NK-92 (cell line): ENCODE data around the gene PCDHGA2.
A peak's percentile ranks its signal among the peaks of the same experiment; 100 is the strongest.
"Not testable (repeated sequence)": the region's sequence is repeated elsewhere in the genome, so short reads cannot be mapped to it uniquely, and the experiment has no call there.

ENCODE experiments used
- DNase-seq: peaks from one replicate; lab custom pipeline; 2025; ENCODE audit not compliant: unreplicated experiment; lab: John Stamatoyannopoulos, UW

PCDHGA2 gene

DNA sequence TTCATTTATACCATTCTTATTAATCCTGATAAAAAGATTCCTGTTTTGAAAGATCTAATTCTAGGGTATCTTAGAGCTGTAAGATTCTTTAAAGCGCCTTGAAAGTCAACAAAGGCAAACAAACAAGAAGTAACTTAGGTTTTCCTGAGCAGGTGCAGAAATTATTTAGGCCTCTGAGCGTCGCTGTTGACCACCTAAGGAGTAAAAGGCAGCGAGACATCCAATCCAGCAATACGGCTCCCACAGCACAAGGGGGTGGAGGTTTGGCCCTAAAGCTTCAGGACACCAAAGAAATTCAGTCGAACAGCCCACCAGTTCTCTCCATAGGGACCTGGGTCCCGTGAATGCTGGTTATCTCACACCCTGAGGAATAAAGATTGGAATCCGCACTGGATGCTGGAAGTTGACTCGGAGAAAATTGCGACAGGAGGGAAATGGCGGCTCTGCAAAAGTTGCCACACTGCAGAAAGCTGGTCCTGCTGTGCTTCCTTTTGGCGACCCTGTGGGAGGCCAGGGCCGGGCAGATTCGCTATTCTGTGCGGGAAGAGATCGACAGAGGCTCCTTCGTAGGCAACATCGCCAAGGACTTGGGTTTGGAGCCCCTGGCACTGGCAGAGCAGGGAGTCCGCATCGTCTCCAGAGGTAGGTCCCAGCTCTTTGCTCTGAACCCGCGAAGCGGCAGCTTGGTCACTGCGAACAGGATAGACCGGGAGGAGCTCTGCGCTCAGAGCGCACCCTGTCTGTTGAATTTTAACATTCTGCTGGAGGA, at the start of gene PCDHGA2:
TSS of gene PCDHGA2 (plus strand) at position 223 of the 769 bp plus-strand sequence.
- DNase-seq: no peak

GRCh38 chr5:141298376-141298775, 40.2 kb upstream of the PCDHGA2 start:
- no peak for DNase-seq

DNA sequence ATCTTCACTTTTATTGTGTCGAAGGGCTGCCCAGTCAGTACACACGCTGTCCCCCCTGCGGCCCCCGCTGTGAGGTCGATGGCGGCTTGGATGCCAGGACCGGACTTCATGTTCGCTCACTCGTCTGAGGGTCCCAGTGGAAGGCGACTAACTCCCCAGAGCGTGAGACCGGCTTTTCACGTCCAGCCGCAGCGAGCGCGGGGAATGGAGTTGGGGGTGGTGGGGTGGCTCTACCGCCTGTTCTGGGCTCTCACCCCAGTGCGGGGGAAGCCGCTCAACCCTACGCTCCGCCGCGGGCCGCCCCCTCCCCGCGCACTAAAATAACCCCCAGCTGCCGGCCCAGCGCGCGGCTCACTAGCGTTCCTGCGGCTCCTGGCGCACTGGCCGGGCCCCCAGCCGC, 34.8 kb upstream of the PCDHGA2 start, which contains the start of gene SLC25A2:
TSS of gene SLC25A2 (minus strand) at position 294 of the 400 bp plus-strand sequence. CDS start at position 110, 184 bp downstream.
- no peak for DNase-seq

- DNase-seq: no peak
Observed at GRCh38 chr5:141306630-141307029, 31.9 kb upstream of the PCDHGA2 start.

DNA sequence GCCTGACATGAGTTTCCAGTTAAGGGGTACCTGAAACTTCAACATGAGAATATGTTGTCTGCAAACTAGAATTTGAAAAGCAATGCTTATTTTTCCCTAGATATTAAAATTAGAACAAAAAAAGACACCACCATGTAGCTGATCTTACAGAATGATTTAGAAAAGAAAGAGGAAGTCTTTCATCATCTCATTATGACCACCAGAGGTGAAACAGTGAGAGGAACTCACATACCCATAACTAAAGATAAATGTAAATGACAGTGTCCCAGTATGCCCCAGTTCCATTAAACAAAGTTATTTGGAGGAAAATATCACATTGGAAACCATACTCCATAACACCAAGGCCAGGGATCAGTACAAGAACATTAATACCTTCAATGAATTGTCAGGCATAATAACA, 24.8 kb upstream of the PCDHGA2 start:
- DNase-seq: no peak

DNA sequence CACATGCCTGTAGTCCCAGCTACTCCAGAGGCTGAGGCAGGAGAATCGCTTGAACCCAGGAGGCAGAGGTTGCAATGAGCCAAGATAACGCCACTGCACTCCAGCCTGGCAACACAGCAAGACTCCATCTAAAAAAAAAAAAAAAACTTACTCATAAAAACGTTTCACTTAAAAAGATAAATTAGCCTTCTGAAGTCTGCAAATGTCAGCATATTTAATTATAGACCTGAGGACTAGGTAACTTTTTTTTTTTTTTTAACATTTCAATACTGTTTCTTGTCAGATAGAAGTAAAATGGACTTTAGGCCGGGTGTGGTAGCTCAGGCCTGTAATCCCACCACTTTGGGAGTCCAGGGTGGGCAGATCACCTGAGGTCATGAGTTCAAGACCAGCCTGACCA, 21.6 kb upstream of the PCDHGA2 start:
- not testable (repeated sequence) for DNase-seq

- DNase-seq: no peak
Observed at GRCh38 chr5:141319202-141319601, 19.4 kb upstream of the PCDHGA2 start.

DNA sequence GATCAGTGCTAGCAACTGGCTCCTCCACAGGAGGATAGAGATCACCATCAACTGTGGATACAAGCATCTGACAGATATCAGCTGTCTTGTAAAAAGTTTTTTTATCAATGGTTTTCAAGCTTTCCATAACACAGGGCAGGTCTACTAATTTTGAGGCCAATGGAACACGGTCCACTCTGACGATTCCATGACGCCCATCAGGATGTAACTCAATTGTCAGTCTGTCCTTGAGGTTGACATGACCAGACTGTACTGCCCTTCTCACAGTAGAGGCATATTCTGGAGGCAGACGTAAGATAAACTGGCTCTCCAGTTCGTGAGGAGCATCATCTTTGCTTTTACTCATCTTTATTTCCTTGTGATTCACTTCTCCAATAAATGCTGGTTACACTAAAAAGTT, 18.9 kb upstream of the PCDHGA2 start:
- no peak for DNase-seq

GRCh38 chr5:141320225-141321169, 18.1 kb upstream of the PCDHGA2 start, which contains the start of gene TAF7:
Gene TAF7, minus strand, starts transcription at chr5:141320784. Its CDS starts 740 bp downstream, at chr5:141320044.
- peak; percentile 28 for DNase-seq

GRCh38 chr5:141322261-141322660, 16.3 kb upstream of the PCDHGA2 start:
- DNase-seq: no peak

GRCh38 chr5:141326088-141326854, 12.3 kb upstream of the PCDHGA2 start:
- DNase-seq: no peak

- no peak for DNase-seq
Observed at GRCh38 chr5:141328231-141328630, 10.3 kb upstream of the PCDHGA2 start.

DNA sequence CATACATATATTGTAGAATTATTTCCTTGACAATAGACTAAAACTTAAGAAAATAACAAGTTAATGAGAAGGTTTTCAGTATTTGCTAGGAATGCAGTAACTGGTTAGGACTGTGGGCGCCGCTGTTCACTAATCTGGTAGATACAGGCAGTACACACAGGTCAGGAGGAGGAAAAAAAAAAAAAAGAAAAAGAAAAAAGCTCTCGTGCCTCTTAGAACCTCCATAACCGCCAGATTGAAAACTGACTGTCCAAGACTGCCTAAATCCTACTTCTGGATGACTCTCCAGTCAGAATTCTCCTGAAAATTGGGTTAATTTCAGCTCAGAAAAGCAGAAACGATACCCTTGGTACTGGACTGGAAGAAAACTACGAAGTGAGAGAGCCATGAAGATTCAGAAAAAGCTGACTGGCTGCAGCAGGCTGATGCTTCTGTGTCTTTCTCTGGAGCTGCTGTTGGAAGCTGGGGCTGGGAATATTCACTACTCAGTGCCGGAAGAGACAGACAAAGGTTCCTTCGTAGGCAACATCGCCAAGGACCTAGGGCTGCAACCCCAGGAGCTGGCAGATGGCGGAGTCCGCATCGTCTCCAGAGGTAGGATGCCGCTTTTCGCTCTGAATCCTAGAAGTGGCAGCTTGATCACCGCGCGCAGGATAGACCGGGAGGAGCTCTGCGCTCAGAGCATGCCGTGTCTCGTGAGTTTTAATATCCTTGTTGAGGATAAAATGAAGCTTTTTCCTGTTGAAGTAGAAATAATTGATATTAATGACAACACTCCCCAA, 8.1 kb upstream of the PCDHGA2 start, which contains the start of gene PCDHGA1:
TSS of gene PCDHGA1 (plus strand) at position 216 of the 782 bp plus-strand sequence.
- DNase-seq: no peak

DNA sequence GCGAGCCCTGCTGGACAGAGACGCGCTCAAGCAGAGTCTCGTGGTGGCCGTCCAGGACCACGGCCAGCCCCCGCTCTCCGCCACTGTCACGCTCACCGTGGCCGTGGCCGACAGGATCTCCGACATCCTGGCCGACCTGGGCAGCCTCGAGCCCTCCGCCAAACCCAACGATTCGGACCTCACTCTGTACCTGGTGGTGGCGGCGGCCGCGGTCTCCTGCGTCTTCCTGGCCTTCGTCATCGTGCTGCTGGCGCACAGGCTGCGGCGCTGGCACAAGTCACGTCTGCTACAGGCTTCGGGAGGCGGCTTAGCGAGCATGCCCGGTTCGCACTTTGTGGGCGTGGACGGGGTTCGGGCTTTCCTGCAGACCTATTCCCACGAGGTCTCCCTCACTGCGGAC, 6.0 kb upstream of the PCDHGA2 start:
- not testable (repeated sequence) for DNase-seq

GRCh38 chr5:141340781-141341354, 2.3 kb downstream of the PCDHGA2 start:
- DNase-seq: not testable (repeated sequence)

GRCh38 chr5:141342773-141343172, 4.2 kb downstream of the PCDHGA2 start:
- no peak for DNase-seq

DNA sequence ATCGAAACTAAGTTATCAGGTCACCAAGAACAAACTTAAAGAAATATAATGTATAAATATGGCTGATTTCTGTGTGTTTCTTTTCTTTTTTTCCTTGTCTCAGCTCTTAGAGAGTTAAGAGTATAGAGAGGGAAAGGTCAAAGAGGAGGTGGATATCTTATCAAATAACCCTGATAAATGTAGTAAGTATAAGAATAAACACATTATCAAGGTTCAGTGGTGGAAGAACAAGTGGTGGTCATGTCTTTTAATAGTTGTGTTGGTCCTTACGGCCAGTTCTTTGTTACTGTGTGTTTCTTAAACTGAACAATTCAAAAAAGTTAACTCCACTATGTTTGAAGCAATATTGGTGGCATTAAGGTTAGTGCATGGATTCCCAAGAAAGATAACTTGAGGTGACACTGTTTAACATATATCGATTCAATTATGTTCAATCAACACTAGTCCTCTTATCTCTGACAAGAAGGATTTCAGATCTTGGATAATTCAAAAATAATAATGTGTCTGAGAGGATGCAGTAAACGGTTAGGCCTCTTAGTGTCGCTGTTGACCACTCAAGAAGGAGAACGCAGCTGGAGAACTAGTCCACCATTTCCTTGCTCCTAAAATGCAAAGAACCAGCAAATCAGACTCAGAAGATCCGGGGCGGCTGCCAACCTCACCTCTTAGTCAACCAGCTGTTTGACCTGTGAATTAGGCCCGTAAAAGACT, 4.8 kb downstream of the PCDHGA2 start, which contains the start of gene PCDHGA3:
TSS of gene PCDHGA3 (plus strand) at position 588 of the 711 bp plus-strand sequence. CDS start 205 bp downstream, outside the sequence.
- no peak for DNase-seq

- DNase-seq: no peak
Observed at GRCh38 chr5:141343953-141344463, 5.4 kb downstream of the PCDHGA2 start.

DNA sequence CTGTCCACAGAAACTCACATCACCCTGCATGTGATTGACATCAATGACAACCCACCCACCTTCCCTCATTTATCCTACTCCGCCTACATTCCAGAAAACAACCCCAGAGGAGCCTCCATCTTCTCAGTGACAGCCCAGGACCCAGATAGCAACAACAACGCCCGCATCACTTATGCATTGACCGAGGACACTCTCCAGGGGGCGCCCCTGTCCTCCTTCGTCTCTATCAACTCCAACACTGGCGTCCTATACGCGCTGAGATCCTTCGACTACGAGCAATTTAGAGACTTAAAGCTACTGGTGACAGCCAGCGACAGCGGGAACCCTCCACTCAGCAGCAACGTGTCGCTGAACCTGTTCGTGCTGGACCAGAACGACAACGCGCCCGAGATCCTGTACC, 6.8 kb downstream of the PCDHGA2 start:
- DNase-seq: no peak
